Tibial nerve (tissue), 4 donors: Measurements from ENCODE around the gene GPATCH2. TPM values are rescaled to one million over a fixed set of nuclear protein-coding genes. Genes with fewer than 3 reads are reported as not detected.
"Not testable (repeated sequence)": the region's sequence is repeated elsewhere in the genome, so short reads cannot be mapped to it uniquely, and the experiment has no call there.

Experiments
- DNase-seq, 2 donors: peaks; one replicate each; pipeline ENCODE4 v3.0.0-alpha.2; 2019; ENCODE audit warnings: low spot score in 2 of 2
- H3K27ac ChIP-seq, 4 donors: fragments of 200-600 bp; sonication (generic) in 3 of 4; one replicate each; pipeline ENCODE4 v1.5.1; 2017 to 2019; ENCODE audit warnings: mild to moderate bottlenecking in 1 of 4
- H3K27me3 ChIP-seq, 2 donors: fragments of 200-600 bp; sonication (generic) in 1 of 2; one replicate each; pipeline versions ENCODE4 v1.5.1 to v1.6.0; 2017 to 2019
- H3K36me3 ChIP-seq, 3 donors: fragments of 200-600 bp; sonication (generic); one replicate each; pipeline ENCODE4 v1.5.1; 2018 to 2019
- H3K4me1 ChIP-seq, 4 donors: fragments of 200-600 bp; sonication (generic) in 3 of 4; one replicate each; pipeline ENCODE4 v1.5.1; 2017 to 2019
- H3K4me3 ChIP-seq, 4 donors: fragments of 200-600 bp; sonication (generic) in 3 of 4; one replicate each; pipeline ENCODE4 v1.5.1; 2017 to 2019; ENCODE audit warnings: mild to moderate bottlenecking in 1 of 4, moderate library complexity in 1 of 4
- H3K9me3 ChIP-seq, 4 donors: fragments of 200-600 bp; sonication (generic) in 3 of 4; one replicate each; pipeline ENCODE4 v1.5.1; 2017 to 2019
- EP300 ChIP-seq, 2 donors: sonication (generic); formaldehyde crosslinking; IDR thresholded peaks; one replicate each; pipeline ENCODE4 v1.6.1; 2017; ENCODE audit warnings: antibody characterized with exemption in 2 of 2, mild to moderate bottlenecking in 1 of 2
- POLR2A ChIP-seq, 2 donors: fragments of 450-650 bp; IDR thresholded peaks; one replicate each; pipeline ENCODE4 v1.6.1; 2017; ENCODE audit warnings: antibody characterized with exemption in 2 of 2, mild to moderate bottlenecking in 2 of 2, moderate library complexity in 2 of 2
- WGBS, 2 donors: methylation state at CpG; one replicate each; pipeline ENCODE4 v1.1.5; 2018; 5-methylcytosine and 5-hydroxymethylcytosine counted together
- total RNA-seq, 4 donors: library from RNA; depleted of rRNA; stranded (reverse); fragments of >200 nt; gene quantifications; one replicate each; pipeline ENCODE4 v1.1.0, GENCODE V29; 2016
- TF ChIP-seq, protein P1 (sequence below), 5 experiments: fragments of 200-600 bp in 3 of 5; fragments of 450-650 bp in 2 of 5; sonication (generic) in 3 of 5; IDR thresholded peaks; one replicate each; pipeline ENCODE4 v1.5.1; 2016 to 2019; ENCODE audit warnings: antibody characterized with exemption in 5 of 5, mild to moderate bottlenecking in 3 of 5, moderate library complexity in 2 of 5

The GPATCH2 gene
- total RNA-seq, 4 donors from 2014 or later: 12.5 to 21.0 (median 18.9) TPM

DNA sequence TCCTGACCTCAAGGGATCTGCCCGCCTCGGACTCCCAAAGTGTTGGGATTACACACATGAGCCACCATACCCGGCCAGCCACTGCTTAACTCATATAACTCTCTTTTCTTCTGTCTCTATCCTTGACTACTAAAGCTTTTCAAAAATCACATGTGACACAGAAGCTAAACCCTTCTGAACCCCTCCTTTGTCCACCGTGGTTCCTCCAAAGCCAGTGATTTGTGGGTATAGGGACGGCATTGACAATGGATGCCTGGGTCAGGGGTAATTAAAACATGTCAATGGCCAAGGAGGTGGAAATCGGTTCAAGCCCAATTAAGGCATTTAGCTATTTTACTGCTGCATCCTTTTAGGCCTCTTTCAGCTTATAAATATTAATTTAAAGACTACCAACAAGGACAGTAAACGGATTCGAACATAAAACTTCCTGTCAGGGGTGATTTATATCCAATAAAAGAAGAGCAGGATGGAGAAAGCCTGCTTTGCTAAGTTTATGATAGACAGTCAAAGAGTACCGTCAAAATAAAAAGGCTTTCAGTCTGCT lies 242.3 kb downstream of the GPATCH2 start:
- H3K4me3 ChIP-seq: no peak overlapping the region
- no peaks in the 10 kb centered on the region for H3K9me3 ChIP-seq
- no peaks in the 10 kb centered on the region for H3K36me3 ChIP-seq
- H3K27ac ChIP-seq: no peak overlapping the region
- WGBS, 2 donors: 44 to 47% methylated on average over 9 of the region's 9 CpGs
- DNase-seq: no peak
- TF ChIP-seq POLR2A (IDR thresholded peaks at IDR 0.05): no peak
- TF ChIP-seq, protein P1, sequence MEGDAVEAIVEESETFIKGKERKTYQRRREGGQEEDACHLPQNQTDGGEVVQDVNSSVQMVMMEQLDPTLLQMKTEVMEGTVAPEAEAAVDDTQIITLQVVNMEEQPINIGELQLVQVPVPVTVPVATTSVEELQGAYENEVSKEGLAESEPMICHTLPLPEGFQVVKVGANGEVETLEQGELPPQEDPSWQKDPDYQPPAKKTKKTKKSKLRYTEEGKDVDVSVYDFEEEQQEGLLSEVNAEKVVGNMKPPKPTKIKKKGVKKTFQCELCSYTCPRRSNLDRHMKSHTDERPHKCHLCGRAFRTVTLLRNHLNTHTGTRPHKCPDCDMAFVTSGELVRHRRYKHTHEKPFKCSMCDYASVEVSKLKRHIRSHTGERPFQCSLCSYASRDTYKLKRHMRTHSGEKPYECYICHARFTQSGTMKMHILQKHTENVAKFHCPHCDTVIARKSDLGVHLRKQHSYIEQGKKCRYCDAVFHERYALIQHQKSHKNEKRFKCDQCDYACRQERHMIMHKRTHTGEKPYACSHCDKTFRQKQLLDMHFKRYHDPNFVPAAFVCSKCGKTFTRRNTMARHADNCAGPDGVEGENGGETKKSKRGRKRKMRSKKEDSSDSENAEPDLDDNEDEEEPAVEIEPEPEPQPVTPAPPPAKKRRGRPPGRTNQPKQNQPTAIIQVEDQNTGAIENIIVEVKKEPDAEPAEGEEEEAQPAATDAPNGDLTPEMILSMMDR (IDR thresholded peaks at IDR 0.05): no peak
- no peak for TF ChIP-seq EP300 (IDR thresholded peaks at IDR 0.05)
- no peaks in the 10 kb centered on the region for H3K4me1 ChIP-seq
- H3K27me3 ChIP-seq: no peaks in the 10 kb centered on the region

DNA sequence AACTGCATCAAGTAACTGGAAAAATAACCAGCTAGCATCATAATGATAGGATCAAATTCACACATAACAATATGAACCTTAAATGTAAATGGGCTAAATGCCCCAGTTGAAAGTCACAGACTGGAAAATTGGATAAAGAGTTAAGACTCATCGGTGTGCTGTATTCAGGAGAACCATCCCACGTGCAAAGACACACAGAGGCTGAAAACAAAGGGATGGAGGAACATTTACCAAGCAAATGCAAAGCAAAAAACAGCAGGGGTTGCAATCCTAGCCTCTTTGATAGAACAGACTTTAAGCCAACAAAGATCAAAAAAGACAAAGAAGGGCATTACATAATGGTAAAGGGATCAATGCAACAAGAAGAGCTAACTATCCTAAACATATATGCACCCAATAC lies 249.1 kb downstream of the GPATCH2 start:
- peaks cover 0 to 27% (median 0%) of the 10 kb centered on the region in 4 donors for H3K9me3 ChIP-seq
- 30% methylated on average over 2 of the region's 2 CpGs for WGBS, 2 donors
- not testable (repeated sequence) for DNase-seq, H3K27me3 ChIP-seq, H3K36me3 ChIP-seq, H3K4me1 ChIP-seq, H3K4me3 ChIP-seq, H3K27ac ChIP-seq

DNA sequence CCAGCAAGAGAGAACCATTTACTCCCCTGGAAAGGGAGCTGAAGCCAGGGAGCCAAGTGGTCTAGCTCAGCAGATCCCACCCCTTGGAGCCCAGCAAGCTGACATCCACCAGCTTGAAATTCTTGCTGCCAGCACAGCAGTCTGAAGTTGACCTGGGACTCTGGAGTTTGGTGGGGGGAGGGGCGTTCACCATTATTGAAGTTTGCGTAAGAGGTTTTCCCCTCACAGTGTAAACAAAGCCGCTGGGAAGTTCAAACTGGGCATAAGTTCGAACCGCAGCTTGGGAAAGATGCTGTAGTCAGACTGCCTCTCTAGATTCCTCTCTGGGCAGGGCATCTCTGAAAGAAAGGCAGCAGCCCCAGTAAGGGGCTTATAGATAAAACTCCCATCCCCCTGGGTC lies 251.1 kb downstream of the GPATCH2 start:
- WGBS, 2 donors: 87 to 91% methylated on average over 5 of the region's 5 CpGs
- not testable (repeated sequence) for H3K4me3 ChIP-seq, H3K27me3 ChIP-seq, H3K36me3 ChIP-seq, H3K27ac ChIP-seq, H3K4me1 ChIP-seq, DNase-seq
- H3K9me3 ChIP-seq: peaks cover 0 to 27% (median 0%) of the 10 kb centered on the region in 4 donors

DNA sequence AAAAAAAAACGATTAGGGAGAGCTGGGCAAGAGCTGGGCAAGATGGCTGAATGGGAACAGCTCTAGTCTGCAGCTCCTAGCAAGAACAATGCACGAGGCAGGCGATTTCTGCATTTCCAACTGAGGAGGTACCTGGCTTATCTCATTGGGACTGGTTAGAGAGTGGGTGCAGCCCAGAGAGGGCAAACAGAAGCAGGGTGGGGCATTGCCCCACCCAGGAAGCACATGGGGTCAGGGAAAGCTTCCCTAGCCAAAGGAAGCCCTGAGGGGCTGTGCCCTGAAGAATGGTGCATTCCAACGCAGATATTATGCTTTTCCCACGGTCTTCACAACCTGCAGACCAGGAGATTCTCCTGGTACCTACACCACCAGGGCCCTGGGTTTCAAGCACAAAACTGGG lies 251.6 kb downstream of the GPATCH2 start:
- Histone ChIP-seq H3K4me1 (no peaks in the 10 kb centered on the region), H3K9me3 (peaks cover 0 to 27% (median 0%) of the 10 kb centered on the region in 4 donors), H3K27me3 (no peaks in the 10 kb centered on the region), H3K36me3 (no peaks in the 10 kb centered on the region), H3K27ac (no peak overlapping the region), H3K4me3 (no peak overlapping the region)
- DNase-seq: no peak
- 81 to 83% methylated on average over 5 of the region's 5 CpGs for WGBS, 2 donors
- TF ChIP-seq POLR2A (IDR thresholded peaks at IDR 0.05): no peak
- TF ChIP-seq, protein P1 (IDR thresholded peaks at IDR 0.05): no peak
- no peak for TF ChIP-seq EP300 (IDR thresholded peaks at IDR 0.05)

Other genes starting within 250 kb of the GPATCH2 start
- 1 to 10 TPM in 1 of 4 donors, under 1 TPM in 3; 0.44 to 1.5 (median 0.91) TPM for gene SPATA17, start 254 bp upstream of the GPATCH2 start, total RNA-seq